ENCODE results near the gene PPM1H.

PPM1H gene

GRCh38 chr12:62774794-62775193 lies 160.2 kb downstream of the PPM1H start:
- Histone ChIP-seq H3K27ac (replicated peaks; ENCODE audit: low read length) (no peak overlapping the region), H2BK120ac (ENCODE audit: low read depth, low read length) (no peak overlapping the region), H3K27me3 (ENCODE audit: control insufficient read depth in 3 of 3, insufficient read depth in 3 of 3, low read depth in 1 of 3, low read length in 3 of 3) (no peaks in the 10 kb centered on the region), H2BK15ac (ENCODE audit: low read length) (no peak overlapping the region), H2AK5ac (ENCODE audit: low read depth, low read length) (no peak overlapping the region), H3K14ac (ENCODE audit: low read length) (no peak overlapping the region), H3K18ac (ENCODE audit: low read length) (no peak overlapping the region), H3K9ac (ENCODE audit: low read depth, low read length, poor library complexity) (no peak overlapping the region), H4K91ac (ENCODE audit: low read depth, low read length, poor library complexity) (no peak overlapping the region), H3K4ac (ENCODE audit: low read length) (no peak overlapping the region), H2AFZ (ENCODE audit: low read length) (no peak overlapping the region), H3K4me1 (ENCODE audit: control insufficient read depth in 2 of 2, insufficient read depth in 1 of 2, low read depth in 1 of 2, low read length in 2 of 2) (peaks cover 2 to 14% of the 10 kb centered on the region in 2 donors), H3K9me3 (replicated peaks in 1 of 2; ENCODE audit: control insufficient read depth in 2 of 2, insufficient read depth in 1 of 2, low read depth in 1 of 2, low read length in 2 of 2) (no peaks in the 10 kb centered on the region), H3K4me3 (ENCODE audit: low read length in 2 of 2) (no peak overlapping the region), H2BK5ac (ENCODE audit: low read length) (no peak overlapping the region), H3K4me2 (ENCODE audit: insufficient read depth, low read length, poor library complexity, severe bottlenecking) (no peak overlapping the region), H3K23ac (ENCODE audit: low read depth, low read length, poor library complexity) (no peak overlapping the region), H3K79me1 (ENCODE audit: low read depth, low read length) (no peaks in the 10 kb centered on the region), H2BK12ac (ENCODE audit: low read length) (no peak overlapping the region), H4K8ac (ENCODE audit: low read depth, low read length) (no peak overlapping the region), H3K36me3 (replicated peaks in 1 of 2; ENCODE audit: control insufficient read depth in 2 of 2, insufficient read depth in 2 of 2, low read length in 2 of 2) (no peaks in the 10 kb centered on the region)
- no peak for DNase-seq (ENCODE audit: low spot score)
- no CpG with 5 or more reads among the region's 8 CpGs for WGBS, 2 donors (ENCODE audit: extremely low coverage in 2 of 2, insufficient read length in 2 of 2, insufficient replicate concordance in 1 of 2)

- Histone ChIP-seq H3K4me2 (ENCODE audit: insufficient read depth, low read length, poor library complexity, severe bottlenecking) (no peak overlapping the region), H2BK5ac (ENCODE audit: low read length) (no peak overlapping the region), H2BK120ac (ENCODE audit: low read depth, low read length) (no peak overlapping the region), H3K14ac (ENCODE audit: low read length) (no peak overlapping the region), H2BK12ac (ENCODE audit: low read length) (no peak overlapping the region), H2AFZ (ENCODE audit: low read length) (no peak overlapping the region), H3K4ac (ENCODE audit: low read length) (no peak overlapping the region), H4K91ac (ENCODE audit: low read depth, low read length, poor library complexity) (no peak overlapping the region), H3K9me3 (replicated peaks in 1 of 2; ENCODE audit: control insufficient read depth in 2 of 2, insufficient read depth in 1 of 2, low read depth in 1 of 2, low read length in 2 of 2) (no peaks in the 10 kb centered on the region), H3K9ac (ENCODE audit: low read depth, low read length, poor library complexity) (no peak overlapping the region), H3K4me1 (ENCODE audit: control insufficient read depth in 2 of 2, insufficient read depth in 1 of 2, low read depth in 1 of 2, low read length in 2 of 2) (peaks cover 2 to 14% of the 10 kb centered on the region in 2 donors), H3K27me3 (ENCODE audit: control insufficient read depth in 3 of 3, insufficient read depth in 3 of 3, low read depth in 1 of 3, low read length in 3 of 3) (no peaks in the 10 kb centered on the region), H2BK15ac (ENCODE audit: low read length) (no peak overlapping the region), H3K79me1 (ENCODE audit: low read depth, low read length) (no peaks in the 10 kb centered on the region), H3K23ac (ENCODE audit: low read depth, low read length, poor library complexity) (no peak overlapping the region), H3K27ac (replicated peaks; ENCODE audit: low read length) (no peak overlapping the region), H4K8ac (ENCODE audit: low read depth, low read length) (no peak overlapping the region), H3K36me3 (replicated peaks in 1 of 2; ENCODE audit: control insufficient read depth in 2 of 2, insufficient read depth in 2 of 2, low read length in 2 of 2) (no peaks in the 10 kb centered on the region), H3K18ac (ENCODE audit: low read length) (no peak overlapping the region), H2AK5ac (ENCODE audit: low read depth, low read length) (no peak overlapping the region), H3K4me3 (ENCODE audit: low read length in 2 of 2) (no peak overlapping the region)
- DNase-seq (ENCODE audit: low spot score): no peak
- WGBS, 2 donors (ENCODE audit: extremely low coverage in 2 of 2, insufficient read length in 2 of 2, insufficient replicate concordance in 1 of 2): no CpG with 5 or more reads among the region's 4 CpGs
These were observed 162.5 kb downstream of the PPM1H start for GRCh38 chr12:62772416-62772955.

- no peak for DNase-seq (ENCODE audit: low spot score)
- H3K4me1 ChIP-seq (ENCODE audit: control insufficient read depth in 2 of 2, insufficient read depth in 1 of 2, low read depth in 1 of 2, low read length in 2 of 2): peaks cover 2 to 14% of the 10 kb centered on the region in 2 donors
These were observed 163.1 kb downstream of the PPM1H start for GRCh38 chr12:62771828-62772227.

GRCh38 chr12:62770381-62770780 lies 164.6 kb downstream of the PPM1H start:
- no peak overlapping the region for H3K27ac ChIP-seq (replicated peaks; ENCODE audit: low read length)

More at GRCh38 chr12:62771828-62772227, 163.1 kb downstream of the PPM1H start:
- H3K27ac ChIP-seq (replicated peaks; ENCODE audit: low read length): no peak overlapping the region
- no peak overlapping the region for H4K91ac ChIP-seq (ENCODE audit: low read depth, low read length, poor library complexity)
- no peak overlapping the region for H4K8ac ChIP-seq (ENCODE audit: low read depth, low read length)
- H2AK5ac ChIP-seq (ENCODE audit: low read depth, low read length): no peak overlapping the region
- H2BK15ac ChIP-seq (ENCODE audit: low read length): no peak overlapping the region
- no peak overlapping the region for H2BK5ac ChIP-seq (ENCODE audit: low read length)
- H3K4me3 ChIP-seq (ENCODE audit: low read length in 2 of 2): no peak overlapping the region
- H3K36me3 ChIP-seq (replicated peaks in 1 of 2; ENCODE audit: control insufficient read depth in 2 of 2, insufficient read depth in 2 of 2, low read length in 2 of 2): no peaks in the 10 kb centered on the region
- H2BK12ac ChIP-seq (ENCODE audit: low read length): no peak overlapping the region
- H2BK120ac ChIP-seq (ENCODE audit: low read depth, low read length): no peak overlapping the region
- no peak overlapping the region for H2AFZ ChIP-seq (ENCODE audit: low read length)
- H3K18ac ChIP-seq (ENCODE audit: low read length): no peak overlapping the region
- no peak overlapping the region for H3K23ac ChIP-seq (ENCODE audit: low read depth, low read length, poor library complexity)
- H3K79me1 ChIP-seq (ENCODE audit: low read depth, low read length): no peaks in the 10 kb centered on the region
- H3K14ac ChIP-seq (ENCODE audit: low read length): no peak overlapping the region
- no CpG with 5 or more reads among the region's 2 CpGs for WGBS, 2 donors (ENCODE audit: extremely low coverage in 2 of 2, insufficient read length in 2 of 2, insufficient replicate concordance in 1 of 2)
- H3K4me2 ChIP-seq (ENCODE audit: insufficient read depth, low read length, poor library complexity, severe bottlenecking): no peak overlapping the region
- H3K4ac ChIP-seq (ENCODE audit: low read length): no peak overlapping the region
- no peak overlapping the region for H3K9ac ChIP-seq (ENCODE audit: low read depth, low read length, poor library complexity)
- H3K27me3 ChIP-seq (ENCODE audit: control insufficient read depth in 3 of 3, insufficient read depth in 3 of 3, low read depth in 1 of 3, low read length in 3 of 3): no peaks in the 10 kb centered on the region
- no peaks in the 10 kb centered on the region for H3K9me3 ChIP-seq (replicated peaks in 1 of 2; ENCODE audit: control insufficient read depth in 2 of 2, insufficient read depth in 1 of 2, low read depth in 1 of 2, low read length in 2 of 2)

More at GRCh38 chr12:62770381-62770780, 164.6 kb downstream of the PPM1H start:
- Histone ChIP-seq H2BK15ac (ENCODE audit: low read length) (no peak overlapping the region), H3K18ac (ENCODE audit: low read length) (no peak overlapping the region), H2BK120ac (ENCODE audit: low read depth, low read length) (no peak overlapping the region), H4K8ac (ENCODE audit: low read depth, low read length) (no peak overlapping the region), H3K23ac (ENCODE audit: low read depth, low read length, poor library complexity) (no peak overlapping the region), H3K79me1 (ENCODE audit: low read depth, low read length) (no peaks in the 10 kb centered on the region), H3K36me3 (replicated peaks in 1 of 2; ENCODE audit: control insufficient read depth in 2 of 2, insufficient read depth in 2 of 2, low read length in 2 of 2) (no peaks in the 10 kb centered on the region), H2AFZ (ENCODE audit: low read length) (peak overlapping the region; percentile 18), H3K4ac (ENCODE audit: low read length) (no peak overlapping the region), H3K4me3 (ENCODE audit: low read length in 2 of 2) (no peak overlapping the region), H3K27me3 (ENCODE audit: control insufficient read depth in 3 of 3, insufficient read depth in 3 of 3, low read depth in 1 of 3, low read length in 3 of 3) (no peaks in the 10 kb centered on the region), H2BK12ac (ENCODE audit: low read length) (no peak overlapping the region), H3K9me3 (replicated peaks in 1 of 2; ENCODE audit: control insufficient read depth in 2 of 2, insufficient read depth in 1 of 2, low read depth in 1 of 2, low read length in 2 of 2) (no peaks in the 10 kb centered on the region), H3K14ac (ENCODE audit: low read length) (no peak overlapping the region), H4K91ac (ENCODE audit: low read depth, low read length, poor library complexity) (no peak overlapping the region), H2AK5ac (ENCODE audit: low read depth, low read length) (no peak overlapping the region), H3K4me1 (ENCODE audit: control insufficient read depth in 2 of 2, insufficient read depth in 1 of 2, low read depth in 1 of 2, low read length in 2 of 2) (peaks cover 2 to 14% of the 10 kb centered on the region in 2 donors), H3K4me2 (ENCODE audit: insufficient read depth, low read length, poor library complexity, severe bottlenecking) (no peak overlapping the region), H2BK5ac (ENCODE audit: low read length) (no peak overlapping the region), H3K9ac (ENCODE audit: low read depth, low read length, poor library complexity) (no peak overlapping the region)
- DNase-seq (ENCODE audit: low spot score): no peak
- no CpG with 5 or more reads among the region's 2 CpGs for whole genome bisulfite sequencing, 2 donors (ENCODE audit: extremely low coverage in 2 of 2, insufficient read length in 2 of 2, insufficient replicate concordance in 1 of 2)

Data from neuronal stem cell (in vitro differentiated cells).